HL-60 (cell line): ENCODE measurements around the gene CDK5RAP1.

Experiments used
- DNase-seq, 2 experiments: peaks; one replicate each; pipeline ENCODE4 v3.0.0-alpha.2; 2010 to 2020; ENCODE audit warnings: low read depth in 1 of 2, low spot score in 1 of 2
- H3K27ac ChIP-seq: fragments of 250-450 bp; sonication (Bioruptor Pico); replicated peaks from 2 replicates; pipeline ENCODE4 v1.5.1; 2020; ENCODE audit warnings: mild to moderate bottlenecking, moderate library complexity
- H3K27me3 ChIP-seq: fragments of 250-450 bp; sonication (Bioruptor Pico); 2 replicates; pipeline ENCODE4 v1.5.1; 2021; ENCODE audit warnings: mild to moderate bottlenecking, moderate library complexity; ENCODE audit not compliant: insufficient read depth, poor library complexity, severe bottlenecking
- H3K4me3 ChIP-seq: replicated peaks from 2 replicates; pipeline ENCODE4 v1.5.1; 2011; ENCODE audit warnings: mild to moderate bottlenecking, control low read depth, low read length; ENCODE audit not compliant: insufficient read depth
- GABPA ChIP-seq: IDR thresholded peaks from 2 replicates; pipeline ENCODE4 v1.6.1; 2012; ENCODE audit warnings: low read depth
- POLR2AphosphoS5 ChIP-seq: IDR thresholded peaks from 2 replicates; pipeline ENCODE4 v1.6.1; 2012; ENCODE audit warnings: low read depth
- REST ChIP-seq: IDR thresholded peaks from 2 replicates; pipeline ENCODE4 v1.6.1; 2012; ENCODE audit warnings: low read depth; ENCODE audit not compliant: insufficient replicate concordance
- SPI1 ChIP-seq: IDR thresholded peaks from 2 replicates; pipeline ENCODE4 v1.6.1; 2012; ENCODE audit warnings: low read depth, mild to moderate bottlenecking, borderline replicate concordance
- TF ChIP-seq, protein P1 (sequence below): IDR thresholded peaks from one replicate; pipeline ENCODE4 v1.5.1; 2011; ENCODE audit warnings: low read length, control low read depth, inconsistent platforms; ENCODE audit not compliant: insufficient read depth

The CDK5RAP1 gene

DNA sequence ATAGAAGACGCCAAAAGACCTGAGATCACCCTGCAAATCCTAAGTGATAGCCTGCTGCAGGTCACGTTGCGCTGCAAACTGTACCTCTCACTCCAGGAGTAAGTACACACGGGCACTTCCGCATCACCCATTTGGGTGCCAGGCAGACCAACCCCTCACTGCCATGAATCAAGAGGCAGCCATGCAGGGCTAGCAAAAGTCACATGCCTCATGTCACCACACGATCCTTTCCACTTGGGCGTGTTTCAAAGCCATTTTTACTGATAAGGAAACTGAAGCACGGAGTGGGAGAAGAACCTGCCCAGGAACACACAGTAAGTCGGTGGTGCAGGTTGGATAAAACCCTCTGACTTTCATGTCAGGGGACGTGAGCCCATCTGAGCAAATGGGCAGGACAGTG lies 81.3 kb downstream of the CDK5RAP1 start:
- TF ChIP-seq POLR2AphosphoS5 (no peak), SPI1 (no peak), REST (no peak), GABPA (no peak)
- TF ChIP-seq, protein P1, sequence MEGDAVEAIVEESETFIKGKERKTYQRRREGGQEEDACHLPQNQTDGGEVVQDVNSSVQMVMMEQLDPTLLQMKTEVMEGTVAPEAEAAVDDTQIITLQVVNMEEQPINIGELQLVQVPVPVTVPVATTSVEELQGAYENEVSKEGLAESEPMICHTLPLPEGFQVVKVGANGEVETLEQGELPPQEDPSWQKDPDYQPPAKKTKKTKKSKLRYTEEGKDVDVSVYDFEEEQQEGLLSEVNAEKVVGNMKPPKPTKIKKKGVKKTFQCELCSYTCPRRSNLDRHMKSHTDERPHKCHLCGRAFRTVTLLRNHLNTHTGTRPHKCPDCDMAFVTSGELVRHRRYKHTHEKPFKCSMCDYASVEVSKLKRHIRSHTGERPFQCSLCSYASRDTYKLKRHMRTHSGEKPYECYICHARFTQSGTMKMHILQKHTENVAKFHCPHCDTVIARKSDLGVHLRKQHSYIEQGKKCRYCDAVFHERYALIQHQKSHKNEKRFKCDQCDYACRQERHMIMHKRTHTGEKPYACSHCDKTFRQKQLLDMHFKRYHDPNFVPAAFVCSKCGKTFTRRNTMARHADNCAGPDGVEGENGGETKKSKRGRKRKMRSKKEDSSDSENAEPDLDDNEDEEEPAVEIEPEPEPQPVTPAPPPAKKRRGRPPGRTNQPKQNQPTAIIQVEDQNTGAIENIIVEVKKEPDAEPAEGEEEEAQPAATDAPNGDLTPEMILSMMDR = no peak
- Histone ChIP-seq H3K27ac (no peak overlapping the region), H3K27me3 (no peaks in the 10 kb centered on the region), H3K4me3 (no peak overlapping the region)
- no peak for DNase-seq

- TF ChIP-seq POLR2AphosphoS5 (no peak), REST (no peak), SPI1 (no peak), GABPA (no peak)
- TF ChIP-seq, protein P1 = no peak
- Histone ChIP-seq H3K27ac (no peak overlapping the region), H3K27me3 (no peaks in the 10 kb centered on the region), H3K4me3 (no peak overlapping the region)
- DNase-seq = no peak
These were observed 83.3 kb downstream of the CDK5RAP1 start for GRCh38 chr20:33318096-33318429.

- Histone ChIP-seq H3K27ac (no peak overlapping the region), H3K4me3 (no peak overlapping the region), H3K27me3 (no peaks in the 10 kb centered on the region)
- no peak for TF ChIP-seq POLR2AphosphoS5
- no peak for TF ChIP-seq REST
- TF ChIP-seq, protein P1 = no peak
- no peak for DNase-seq
These were observed 83.8 kb downstream of the CDK5RAP1 start for GRCh38 chr20:33317424-33318095.
